ENCODE measurements around the gene MYO19.

GRCh38 chr17:36512641-36513040 is 22.0 kb downstream of the MYO19 start:
- TF ChIP-seq CTCF (conservative IDR thresholded peaks at IDR 0.05) (no peak), ZFX (IDR thresholded peaks at IDR 0.05) (no peak)
